HCT116 (cell line): Measurements from ENCODE around the gene ZNF625. TPM values are rescaled to one million over a fixed set of nuclear protein-coding genes. Genes with fewer than 3 reads are reported as not detected.

Experiments used
- ATAC-seq: fragments of 200-7000 bp; cut with Tn5 transposase; 2 replicates; pipeline ENCODE4 v1.9.1; 2020; ENCODE audit warnings: mild to moderate bottlenecking, moderate library complexity
- BruUV-seq: library from RNA; stranded (reverse); fragments of 400-500 nt; replicated peaks from 2 replicates; lab custom pipeline; 2021; lab: Mats Ljungman, UMichigan
- CTCF ChIA-PET: fragments of 300-600 bp; sonication (Branson Sonifier 250); formaldehyde crosslinking; loops from one replicate; lab custom pipeline; 2021; ENCODE audit warnings: antibody characterized with exemption; lab: Charles Lee
- POLR2A ChIA-PET: fragments of 300-600, 350-600 bp; sonication (Branson Sonifier 250); formaldehyde crosslinking; loops from one replicate; lab custom pipeline; 2021; ENCODE audit warnings: antibody characterized with exemption; lab: Charles Lee
- RAD21 ChIA-PET, 2 experiments: fragments of 300-600 bp; sonication (Branson Sonifier 250); formaldehyde crosslinking; loops; one replicate each; lab custom pipeline; 2023; ENCODE audit warnings: low total read pairs in 2 of 2; ENCODE audit not compliant: uncharacterized antibody in 2 of 2, unreplicated experiment in 2 of 2, low non-redundant PET in 1 of 2; lab: Charles Lee
- DNase-seq: peaks from one replicate; pipeline ENCODE4 v3.0.0-alpha.2; 2010; ENCODE audit warnings: low read depth, low spot score
- H2AFZ ChIP-seq: fragments of 200-600 bp; shearing (Covaris generic), sonication (generic); 2 replicates; pipeline ENCODE4 v1.6.1; 2017; ENCODE audit warnings: low read depth, mixed run types, mixed read lengths, antibody characterized with exemption, low read length; ENCODE audit not compliant: poor library complexity, severe bottlenecking
- H3K27ac ChIP-seq: 2 replicates; pipeline ENCODE4 v1.5.1; 2012; ENCODE audit warnings: low read depth, low read length
- H3K27me3 ChIP-seq: fragments of 200-600 bp; sonication (generic); 2 replicates; pipeline ENCODE4 v1.6.1; 2016; ENCODE audit warnings: mixed run types, low read length, mixed read lengths; ENCODE audit not compliant: insufficient read depth
- H3K36me3 ChIP-seq, 2 experiments: fragments of 200-500 bp in 1 of 2; fragments of 200-600 bp in 1 of 2; sonication (Bioruptor generic) in 1 of 2; sonication (generic) in 1 of 2; 2 replicates each; pipeline versions ENCODE4 v1.5.1 to v1.6.1; 2014 to 2016; ENCODE audit warnings: low read length in 2 of 2, inconsistent platforms in 1 of 2, mixed read lengths in 1 of 2, mixed run types in 1 of 2; ENCODE audit not compliant: insufficient read depth in 2 of 2, control insufficient read depth in 1 of 2
- H3K4me1 ChIP-seq, 2 experiments: fragments of 200-600 bp in 1 of 2; sonication (generic) in 1 of 2; 2 replicates each; pipeline versions ENCODE4 v1.5.1 to v1.6.1; 2012 to 2017; ENCODE audit warnings: low read length in 2 of 2, inconsistent platforms in 1 of 2, mild to moderate bottlenecking in 1 of 2, mixed read lengths in 1 of 2, mixed run types in 1 of 2, moderate library complexity in 1 of 2; ENCODE audit not compliant: insufficient read depth in 2 of 2, control insufficient read depth in 1 of 2
- H3K4me2 ChIP-seq: fragments of 200-600 bp; sonication (generic); 2 replicates; pipeline ENCODE4 v1.6.1; 2017; ENCODE audit warnings: mixed run types, low read length, mixed read lengths
- H3K4me3 ChIP-seq, 2 experiments: fragments of 200-600 bp in 1 of 2; sonication (generic) in 1 of 2; replicated peaks in 1 of 2; 2 replicates each; pipeline ENCODE4 v1.5.1; 2011 to 2016; ENCODE audit warnings: low read length in 2 of 2, control low read depth in 1 of 2, low read depth in 1 of 2, mild to moderate bottlenecking in 1 of 2, mixed read lengths in 1 of 2, mixed run types in 1 of 2
- H3K79me2 ChIP-seq: fragments of 200-600 bp; sonication (generic); 2 replicates; pipeline ENCODE4 v1.6.1; 2017; ENCODE audit warnings: mild to moderate bottlenecking, mixed run types, low read length, moderate library complexity, mixed read lengths; ENCODE audit not compliant: insufficient read depth
- H3K9ac ChIP-seq: fragments of 200-600 bp; sonication (generic); 2 replicates; pipeline ENCODE4 v1.6.1; 2016; ENCODE audit warnings: low read length, mixed read lengths
- H3K9me2 ChIP-seq: fragments of 200-600 bp; sonication (generic), shearing (Covaris generic); 2 replicates; pipeline ENCODE4 v1.6.1; 2017; ENCODE audit warnings: mixed run types, mild to moderate bottlenecking, moderate library complexity; ENCODE audit not compliant: insufficient read depth
- H3K9me3 ChIP-seq, 2 experiments: fragments of 200-500 bp in 1 of 2; fragments of 200-600 bp in 1 of 2; sonication (Bioruptor generic) in 1 of 2; sonication (generic) in 1 of 2; 2 replicates each; pipeline ENCODE4 v1.6.1; 2014 to 2017; ENCODE audit warnings: low read length in 2 of 2, mixed read lengths in 2 of 2, inconsistent platforms in 1 of 2, low read depth in 1 of 2, mild to moderate bottlenecking in 1 of 2, mixed run types in 1 of 2, moderate library complexity in 1 of 2; ENCODE audit not compliant: control insufficient read depth in 1 of 2, insufficient read depth in 1 of 2
- H4K20me1 ChIP-seq: fragments of 200-600 bp; sonication (generic), shearing (Covaris generic); 2 replicates; pipeline ENCODE4 v1.6.1; 2017; ENCODE audit warnings: mixed run types, mild to moderate bottlenecking, moderate library complexity; ENCODE audit not compliant: insufficient read depth
- ATF3 ChIP-seq: IDR thresholded peaks from 2 replicates; pipeline ENCODE4 v1.6.1; 2012
- CBX3 ChIP-seq: IDR thresholded peaks from 2 replicates; pipeline ENCODE4 v1.6.1; 2012; ENCODE audit warnings: low read depth
- CTCF ChIP-seq, 3 experiments: fragments of 200-600 bp in 1 of 3; sonication (generic) in 1 of 3; IDR thresholded peaks in 2 of 3; conservative IDR thresholded peaks in 1 of 3; 2 replicates each; pipeline ENCODE4 v1.5.1; 2012 to 2017; ENCODE audit warnings: low read depth in 2 of 3, low read length in 2 of 3, antibody characterized with exemption in 1 of 3, borderline replicate concordance in 1 of 3, control low read depth in 1 of 3, mild to moderate bottlenecking in 1 of 3, mixed read lengths in 1 of 3, mixed run types in 1 of 3, moderate library complexity in 1 of 3; ENCODE audit not compliant: insufficient read depth in 1 of 3
- ELF1 ChIP-seq: IDR thresholded peaks from 2 replicates; pipeline ENCODE4 v1.6.1; 2012; ENCODE audit warnings: low read depth, borderline replicate concordance
- FOSL1 ChIP-seq: IDR thresholded peaks from 2 replicates; pipeline ENCODE4 v1.6.1; 2012; ENCODE audit warnings: low read depth
- RAD21 ChIP-seq: IDR thresholded peaks from 2 replicates; pipeline ENCODE4 v1.6.1; 2012; ENCODE audit warnings: low read depth, mild to moderate bottlenecking
- SP1 ChIP-seq: IDR thresholded peaks from 2 replicates; pipeline ENCODE4 v1.6.1; 2012; ENCODE audit warnings: low read depth
- TCF7L2 ChIP-seq: IDR thresholded peaks from 2 replicates; pipeline ENCODE4 v1.7.0; 2011; ENCODE audit warnings: borderline replicate concordance, inconsistent platforms; ENCODE audit not compliant: insufficient read depth, insufficient read length; ENCODE audit errors: extremely low read depth
- ZBTB33 ChIP-seq: IDR thresholded peaks from 2 replicates; pipeline ENCODE4 v1.6.1; 2011; ENCODE audit warnings: mild to moderate bottlenecking, low read length, moderate library complexity; ENCODE audit not compliant: insufficient replicate concordance; ENCODE audit errors: extremely low read depth
- intact Hi-C: fragments of 100-400 bp; cut with micrococcal nuclease; formaldehyde crosslinking; loops from 2 replicates; pipeline ENCODE4 v1.10.0; 2022
- total RNA-seq: library from RNA; stranded (reverse); gene quantifications from one replicate; pipeline ENCODE4 v1.2.1, GENCODE V29; 2021; ENCODE audit not compliant: unreplicated experiment

The ZNF625 gene
- total RNA-seq, 1 experiment from 2014 or later: not detected

- H3K9ac ChIP-seq: no peak overlapping the region
- TF ChIP-seq ELF1 (no peak), ATF3 (no peak), CBX3 (no peak), ZBTB33 (no peak), RAD21 (peak; percentile 50), SP1 (no peak), CTCF (IDR thresholded peaks at IDR 0.05 in 2 of 3, conservative IDR thresholded peaks at IDR 0.05 in 1 of 3; ENCODE audit: borderline replicate concordance in 1 of 3, insufficient read depth in 1 of 3, low read depth in 2 of 3, low read length in 2 of 3) (peak; percentile 10 to 16 (median 13); a peak in 1 of 6 replicates), TCF7L2 (no peak), FOSL1 (no peak)
- POLR2A ChIA-PET: no interaction called here
- no peak overlapping the region for H3K4me3 ChIP-seq
- H3K4me2 ChIP-seq: no peak overlapping the region
- H3K4me1 ChIP-seq: no peaks in the 10 kb centered on the region
- no peak for DNase-seq
- H3K36me3 ChIP-seq: no peaks in the 10 kb centered on the region
- no peaks in the 10 kb centered on the region for H4K20me1 ChIP-seq
- ATAC-seq: peak; percentile 30; the same call in 1 of the 2 replicates
- no peaks in the 10 kb centered on the region for H3K27me3 ChIP-seq
- no peak overlapping the region for H3K27ac ChIP-seq
- intact Hi-C loops: no loop called here
- BruUV-seq: no TSS peak
- H3K9me3 ChIP-seq: peaks cover 16 to 21% of the 10 kb centered on the region in 2 experiments; a peak in 2 of 4 replicates
- no peaks in the 10 kb centered on the region for H3K9me2 ChIP-seq
- H2AFZ ChIP-seq: no peak overlapping the region
- no peaks in the 10 kb centered on the region for H3K79me2 ChIP-seq
- RAD21 ChIA-PET: no interaction called here
- CTCF ChIA-PET: no interaction called here
Observed at GRCh38 chr19:12202250-12202649, 45.7 kb upstream of the ZNF625 start.
